Adipocyte (in vitro differentiated cells): ENCODE measurements around the gene SLC25A13.
A peak's percentile ranks its signal among the peaks of the same experiment; 100 is the strongest.

Source experiments
- DNase-seq: peaks from one replicate; pipeline ENCODE4 v3.0.0-alpha.2; 2015; ENCODE audit warnings: low read depth
- H3K27me3 ChIP-seq: replicated peaks from 2 replicates; pipeline ENCODE4 v1.7.0; 2013; ENCODE audit warnings: mild to moderate bottlenecking, low read length, moderate library complexity; ENCODE audit not compliant: control insufficient read depth, insufficient read depth
- H3K36me3 ChIP-seq: 2 replicates; pipeline ENCODE4 v1.7.0; 2013; ENCODE audit warnings: low read length, mild to moderate bottlenecking, moderate library complexity; ENCODE audit not compliant: control insufficient read depth, insufficient read depth, severe bottlenecking
- H3K4me1 ChIP-seq: 2 replicates; pipeline ENCODE4 v1.7.0; 2013; ENCODE audit warnings: mild to moderate bottlenecking, low read length, moderate library complexity; ENCODE audit not compliant: control insufficient read depth, insufficient read depth
- H3K4me3 ChIP-seq: 2 replicates; pipeline ENCODE4 v1.7.0; 2013; ENCODE audit warnings: mild to moderate bottlenecking, low read length, moderate library complexity
- H3K9ac ChIP-seq: 2 replicates; pipeline ENCODE4 v1.7.0; 2013; ENCODE audit warnings: mild to moderate bottlenecking, low read length, moderate library complexity
- H3K9me3 ChIP-seq: 2 replicates; pipeline ENCODE4 v1.7.0; 2013; ENCODE audit warnings: mild to moderate bottlenecking, low read length, moderate library complexity; ENCODE audit not compliant: control insufficient read depth

The SLC25A13 gene

DNA sequence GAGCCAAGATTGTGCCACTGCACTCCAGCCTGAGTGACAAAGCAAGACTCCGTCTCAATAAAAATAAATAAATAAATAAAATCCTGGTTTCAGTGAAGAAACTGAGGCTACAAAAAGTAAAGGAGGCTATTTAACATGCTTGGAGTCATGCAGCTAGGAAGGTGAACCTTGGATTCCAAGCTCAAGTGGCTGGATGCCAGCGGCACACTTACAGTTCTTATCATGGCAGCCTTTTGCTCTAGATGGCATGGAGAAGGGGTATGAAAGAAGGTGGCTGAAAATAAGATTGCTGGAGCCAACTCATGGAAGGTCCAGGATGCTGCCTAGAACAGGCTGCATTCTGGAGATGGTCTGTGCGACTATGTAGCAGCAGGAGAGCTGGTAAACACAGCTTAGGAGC, 170.0 kb downstream of the SLC25A13 start:
- no peak overlapping the region for H3K4me3 ChIP-seq
- H3K27me3 ChIP-seq: no peaks in the 10 kb centered on the region
- H3K4me1 ChIP-seq: no peaks in the 10 kb centered on the region
- no peaks in the 10 kb centered on the region for H3K9me3 ChIP-seq
- H3K9ac ChIP-seq: no peak overlapping the region
- H3K36me3 ChIP-seq: peaks cover 37% of the 10 kb centered on the region
- DNase-seq: no peak

DNA sequence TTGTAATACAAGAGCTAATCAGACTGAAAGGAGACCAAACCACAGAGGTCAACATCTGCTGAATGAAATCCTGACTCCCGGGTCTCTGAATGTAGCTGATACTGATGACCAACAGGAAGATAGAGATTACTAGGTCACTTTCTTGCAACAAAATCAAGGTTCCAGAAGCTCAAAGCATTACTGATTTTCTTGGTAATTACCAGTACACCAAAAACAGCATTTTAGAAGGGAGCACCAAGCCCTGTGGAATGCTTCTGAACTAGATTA, 177.7 kb downstream of the SLC25A13 start:
- H3K9ac ChIP-seq: no peak overlapping the region
- H3K9me3 ChIP-seq: no peaks in the 10 kb centered on the region
- H3K27me3 ChIP-seq: no peaks in the 10 kb centered on the region
- H3K4me1 ChIP-seq: peaks cover 4% of the 10 kb centered on the region
- no peak overlapping the region for H3K4me3 ChIP-seq
- peaks cover 77% of the 10 kb centered on the region for H3K36me3 ChIP-seq
- no peak for DNase-seq

DNA sequence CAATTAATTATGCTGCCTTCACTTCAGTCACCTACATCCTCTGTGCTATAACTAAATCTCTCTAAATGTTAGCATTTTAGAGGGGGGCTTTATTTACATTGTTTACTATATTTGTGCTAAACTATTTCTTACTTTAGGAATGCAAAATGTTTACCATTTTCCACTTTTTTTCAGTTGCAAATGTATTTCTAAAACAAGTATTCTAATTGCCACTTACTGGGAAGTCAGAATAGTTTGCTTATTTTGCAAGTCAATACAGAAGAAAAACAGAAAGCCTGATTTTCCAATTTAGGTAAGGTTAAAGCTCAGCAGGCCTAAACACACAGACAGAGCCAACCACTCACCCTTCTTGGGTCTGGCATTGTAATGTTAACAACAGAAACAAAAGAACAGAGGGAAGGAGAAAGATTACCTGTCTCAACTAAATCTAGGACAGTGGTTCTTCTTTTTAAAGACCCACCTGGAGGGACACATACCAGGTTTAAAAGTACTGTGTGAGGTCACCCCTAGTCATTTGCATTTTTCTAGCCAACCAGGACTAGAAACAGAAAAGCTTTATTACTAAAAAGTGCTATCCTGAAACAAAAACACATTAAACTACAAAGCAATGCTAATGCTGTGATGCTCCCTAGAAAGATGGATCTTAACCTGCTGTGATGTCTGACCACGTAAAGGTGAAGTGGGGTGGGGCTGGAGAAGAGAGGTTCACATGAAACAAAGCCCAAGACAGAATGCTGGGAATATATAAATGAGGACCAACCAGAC, 178.2 kb downstream of the SLC25A13 start:
- H3K9me3 ChIP-seq: no peaks in the 10 kb centered on the region
- H3K4me1 ChIP-seq: peaks cover 4% of the 10 kb centered on the region
- no peak overlapping the region for H3K4me3 ChIP-seq
- no peak overlapping the region for H3K9ac ChIP-seq
- no peaks in the 10 kb centered on the region for H3K27me3 ChIP-seq
- H3K36me3 ChIP-seq: peaks cover 73% of the 10 kb centered on the region
- DNase-seq: no peak

DNA sequence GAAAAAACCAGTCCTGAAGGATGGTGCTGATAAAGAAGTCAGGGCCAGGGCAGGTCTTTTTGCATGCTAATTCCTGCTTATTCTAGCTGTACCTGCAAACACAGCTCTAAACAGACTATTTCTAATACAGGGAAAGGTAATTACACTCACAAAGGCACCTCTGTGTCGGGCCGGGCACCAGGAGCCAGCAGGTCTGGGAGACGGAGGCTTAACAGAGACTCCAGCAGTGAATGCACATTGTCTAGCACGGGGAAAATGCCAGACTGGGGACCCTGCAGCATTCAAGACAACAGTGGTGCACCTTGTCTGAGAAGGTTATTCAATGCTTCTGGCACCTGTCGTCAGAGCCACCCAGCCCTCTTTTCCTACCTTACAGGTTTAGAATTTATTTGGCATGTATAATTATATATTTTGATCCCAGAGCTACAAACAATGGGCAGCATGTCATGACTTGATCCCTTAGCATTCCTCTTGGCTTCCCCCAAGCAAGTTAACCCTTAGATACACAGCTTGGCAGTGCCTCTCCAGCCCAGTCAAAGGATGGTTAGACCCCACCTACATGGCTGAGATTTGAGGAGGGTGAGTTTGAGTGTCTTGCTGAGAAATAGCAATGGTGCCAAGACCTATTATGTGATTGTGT, 185.2 kb downstream of the SLC25A13 start:
- Histone ChIP-seq H3K27me3 (no peaks in the 10 kb centered on the region), H3K9ac (no peak overlapping the region), H3K4me3 (no peak overlapping the region), H3K4me1 (no peaks in the 10 kb centered on the region), H3K9me3 (no peaks in the 10 kb centered on the region), H3K36me3 (peaks cover 26% of the 10 kb centered on the region)
- no peak for DNase-seq

DNA sequence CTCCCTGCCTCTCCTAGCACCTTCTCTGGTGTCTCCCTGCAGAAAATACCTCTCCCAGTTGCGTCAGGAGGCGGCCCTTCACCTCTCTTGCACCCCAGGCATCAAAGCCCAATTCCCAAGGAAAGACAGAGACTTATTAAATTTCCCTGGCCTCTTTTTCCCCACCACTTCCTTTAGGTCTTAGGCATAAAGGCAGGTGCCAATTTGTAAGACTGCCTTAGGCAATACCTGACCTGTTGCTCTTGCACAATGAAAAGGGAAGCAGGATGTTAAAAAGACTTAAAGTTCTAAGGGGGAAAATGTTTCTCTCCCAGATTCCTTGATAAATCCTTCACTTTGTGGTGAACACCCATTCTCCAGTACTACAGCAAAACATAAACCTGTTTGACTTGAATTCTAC, 186.7 kb downstream of the SLC25A13 start:
- Histone ChIP-seq H3K4me3 (no peak overlapping the region), H3K27me3 (no peaks in the 10 kb centered on the region), H3K4me1 (no peaks in the 10 kb centered on the region), H3K9me3 (no peaks in the 10 kb centered on the region), H3K36me3 (peaks cover 26% of the 10 kb centered on the region), H3K9ac (no peak overlapping the region)
- no peak for DNase-seq

DNA sequence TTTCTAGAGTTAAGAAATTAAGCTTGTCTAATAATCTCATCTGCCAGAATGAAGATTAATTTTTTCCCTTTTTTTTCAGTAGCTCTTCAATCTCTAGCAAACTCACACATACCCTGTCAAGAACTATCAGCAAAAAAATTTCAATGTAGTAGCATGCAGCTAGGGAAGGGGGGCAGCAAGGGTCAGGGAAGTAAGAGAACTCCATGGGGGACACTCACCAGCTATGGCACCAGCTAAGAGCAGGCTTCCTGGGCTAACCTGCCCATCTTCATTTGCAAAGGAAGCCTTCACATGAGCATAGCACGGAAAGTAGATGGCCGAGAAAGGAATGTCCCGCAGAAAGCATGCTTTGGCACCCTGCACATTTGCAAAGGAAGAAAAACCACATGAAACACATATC, 190.4 kb downstream of the SLC25A13 start:
- H3K4me3 ChIP-seq: no peak overlapping the region

DNA sequence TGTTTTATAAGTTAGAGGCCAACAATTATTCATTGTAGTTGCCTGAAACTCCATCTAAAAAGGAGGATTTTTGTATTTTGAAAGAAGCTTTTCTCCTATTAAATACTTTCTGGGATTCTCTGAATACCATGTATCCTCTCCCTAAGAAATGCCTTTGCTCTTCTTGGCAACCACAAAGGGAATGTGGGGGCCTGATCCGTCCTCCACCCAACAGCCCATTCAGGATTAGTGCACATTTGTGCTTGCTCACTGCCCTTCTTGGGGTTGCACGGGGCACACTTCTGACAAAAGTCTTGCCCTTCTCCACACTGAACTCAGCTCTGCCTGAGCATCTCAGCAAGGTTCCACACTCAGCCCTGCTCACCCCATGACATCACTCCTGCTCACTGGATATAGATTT, 194.2 kb downstream of the SLC25A13 start:
- no peak overlapping the region for H3K9ac ChIP-seq
- no peak overlapping the region for H3K4me3 ChIP-seq
- no peaks in the 10 kb centered on the region for H3K27me3 ChIP-seq
- no peaks in the 10 kb centered on the region for H3K4me1 ChIP-seq
- H3K9me3 ChIP-seq: no peaks in the 10 kb centered on the region
- DNase-seq: no peak
- peaks cover 30% of the 10 kb centered on the region for H3K36me3 ChIP-seq

More for the DNA sequence above, 190.4 kb downstream of the SLC25A13 start:
- Histone ChIP-seq H3K9ac (no peak overlapping the region), H3K9me3 (no peaks in the 10 kb centered on the region), H3K27me3 (no peaks in the 10 kb centered on the region), H3K36me3 (peaks cover 38% of the 10 kb centered on the region), H3K4me1 (no peaks in the 10 kb centered on the region)
- DNase-seq: no peak

DNA sequence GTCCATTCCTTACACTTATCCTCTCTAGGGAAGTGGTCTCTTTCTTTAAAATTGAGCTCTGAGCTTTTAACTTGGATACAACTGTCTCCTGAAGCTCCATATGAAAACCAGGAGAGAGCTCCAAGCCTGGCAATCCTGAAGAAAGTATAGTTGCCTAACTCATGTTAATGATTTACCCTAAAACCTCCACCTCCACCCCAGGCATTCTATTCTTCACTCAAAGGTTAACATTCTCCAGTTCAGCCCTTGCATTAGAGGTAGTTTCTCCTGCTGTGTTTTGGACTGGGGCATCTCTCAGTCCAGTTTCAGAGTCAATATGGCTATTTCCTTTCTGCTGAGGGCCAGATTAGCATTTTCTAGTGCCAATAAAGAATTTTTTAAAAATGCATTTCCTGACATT, 195.5 kb downstream of the SLC25A13 start:
- DNase-seq: no peak
- H3K4me3 ChIP-seq: no peak overlapping the region
- H3K27me3 ChIP-seq: no peaks in the 10 kb centered on the region
- no peaks in the 10 kb centered on the region for H3K9me3 ChIP-seq
- H3K9ac ChIP-seq: no peak overlapping the region
- H3K36me3 ChIP-seq: peaks cover 33% of the 10 kb centered on the region
- no peaks in the 10 kb centered on the region for H3K4me1 ChIP-seq

DNA sequence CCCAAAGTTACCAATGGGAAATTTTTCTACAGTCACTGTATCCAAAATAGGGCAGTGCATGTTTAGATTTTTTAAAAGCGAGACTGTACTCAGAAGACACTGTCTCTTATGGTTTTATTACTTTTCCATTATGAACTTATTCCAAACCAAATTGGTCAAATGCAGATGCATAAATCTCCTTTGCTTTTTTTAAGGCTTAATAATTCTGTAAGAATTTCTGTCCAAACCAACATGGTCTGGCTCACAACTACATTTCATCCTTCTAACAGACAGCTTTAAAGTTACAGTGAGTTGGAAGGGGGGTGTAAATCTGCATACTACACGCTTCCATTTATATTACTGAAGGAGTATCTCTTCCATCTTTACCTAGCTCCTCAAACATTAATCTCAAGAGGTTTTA, 199.2 kb downstream of the SLC25A13 start:
- DNase-seq: no peak
- no peak overlapping the region for H3K4me3 ChIP-seq
- peaks cover 9% of the 10 kb centered on the region for H3K4me1 ChIP-seq
- H3K9me3 ChIP-seq: no peaks in the 10 kb centered on the region
- H3K27me3 ChIP-seq: no peaks in the 10 kb centered on the region
- H3K9ac ChIP-seq: no peak overlapping the region
- H3K36me3 ChIP-seq: peaks cover 29% of the 10 kb centered on the region

DNA sequence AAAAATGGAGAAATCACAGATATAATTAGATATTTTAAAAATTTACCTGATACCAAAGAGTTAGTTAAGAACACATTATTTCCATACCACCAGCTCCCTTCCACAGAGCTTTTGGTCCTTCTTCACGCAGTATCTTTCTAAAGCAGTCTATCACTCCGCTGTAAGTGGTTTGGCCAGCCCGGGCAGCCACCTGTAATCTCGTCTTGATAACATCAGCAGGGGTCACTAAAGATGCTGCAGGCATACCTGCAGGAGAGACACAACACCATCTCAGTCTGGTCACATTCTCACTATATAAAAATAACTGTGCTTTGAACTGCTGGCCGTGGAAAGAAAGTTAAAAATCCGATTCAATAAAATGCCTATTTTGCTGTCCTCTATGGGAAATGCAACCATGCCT, 200.1 kb downstream of the SLC25A13 start:
- H3K36me3 ChIP-seq: peaks cover 25% of the 10 kb centered on the region
- H3K4me3 ChIP-seq: no peak overlapping the region
- no peaks in the 10 kb centered on the region for H3K9me3 ChIP-seq
- no peak overlapping the region for H3K9ac ChIP-seq
- peaks cover 9% of the 10 kb centered on the region for H3K4me1 ChIP-seq
- no peak for DNase-seq
- no peaks in the 10 kb centered on the region for H3K27me3 ChIP-seq

DNA sequence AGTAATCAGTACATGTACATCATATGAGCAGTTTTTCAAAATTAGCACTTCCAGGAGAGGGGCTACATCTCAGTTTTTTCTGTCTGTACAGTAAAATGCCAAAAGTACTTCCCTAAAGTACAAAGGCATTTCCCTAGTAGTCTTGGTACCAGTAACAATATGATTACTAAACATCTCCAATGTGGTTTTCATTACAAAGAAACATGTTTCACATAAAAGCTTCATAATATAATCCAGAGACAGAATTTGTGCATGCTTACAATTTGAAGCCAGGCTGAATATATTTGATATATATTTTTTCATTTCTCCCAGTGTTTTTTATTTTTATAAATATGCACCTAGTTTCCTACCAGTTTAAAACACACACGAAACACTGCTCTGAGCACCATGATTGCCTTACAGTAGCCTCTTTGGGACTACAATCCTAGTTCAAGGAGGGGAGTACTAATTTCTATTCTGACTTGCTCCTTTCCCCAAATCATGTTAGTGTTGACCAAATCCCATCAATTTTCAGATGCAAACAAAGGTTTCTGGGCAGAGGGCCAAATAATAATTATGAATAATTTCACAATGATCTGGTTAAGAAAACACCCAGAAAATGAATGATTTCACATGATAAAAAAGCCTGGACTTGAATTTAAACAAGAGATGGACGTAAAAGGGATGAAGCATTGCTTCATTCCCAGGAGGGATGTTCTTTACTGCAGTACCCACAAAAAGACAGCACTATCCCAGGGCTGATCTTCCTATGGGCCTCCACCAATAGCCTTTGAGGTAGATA, 201.3 kb downstream of the SLC25A13 start:
- DNase-seq: peak; percentile 79
- Histone ChIP-seq H3K9ac (no peak overlapping the region), H3K36me3 (peaks cover 18% of the 10 kb centered on the region), H3K4me3 (no peak overlapping the region), H3K9me3 (no peaks in the 10 kb centered on the region), H3K4me1 (peaks cover 9% of the 10 kb centered on the region), H3K27me3 (no peaks in the 10 kb centered on the region)
